K562 (cell line): ENCODE results near the gene FHIT. TPM values are rescaled to one million over a fixed set of nuclear protein-coding genes. Genes with fewer than 3 reads are reported as not detected.

Experiments used
- CUX1 ChIP-seq: fragments of 200-800 bp; sonication (Bioruptor generic); IDR thresholded peaks from 2 replicates; pipeline ENCODE4 v1.6.1; 2016; ENCODE audit warnings: missing genetic modification characterization, missing compliant biosample characterization
- DNMT1 ChIP-seq: fragments of 450-650 bp; IDR thresholded peaks from 2 replicates; pipeline ENCODE4 v1.6.1; 2016; ENCODE audit warnings: antibody characterized with exemption, mild to moderate bottlenecking
- ELK3 ChIP-seq: fragments of 450-650 bp; formaldehyde crosslinking; IDR thresholded peaks from 2 replicates; pipeline ENCODE4 v1.4.0; 2020; ENCODE audit warnings: mild to moderate bottlenecking
- ETS1 ChIP-seq: conservative IDR thresholded peaks from 2 replicates; pipeline ENCODE4 v1.6.1; 2011; ENCODE audit warnings: low read depth, mild to moderate bottlenecking, low read length; ENCODE audit not compliant: control insufficient read depth
- HSF4 ChIP-seq: fragments of 250-450 bp; sonication (Bioruptor Pico); IDR thresholded peaks from 2 replicates; pipeline ENCODE4 v2.1.2; 2022; ENCODE audit warnings: mild to moderate bottlenecking, moderate library complexity, borderline replicate concordance
- KDM4B ChIP-seq, 2 experiments: fragments of 450-650 bp in 1 of 2; sonication (generic) in 1 of 2; IDR thresholded peaks; 2 replicates each; pipeline ENCODE4 v1.6.1; 2016 to 2017; ENCODE audit warnings: borderline replicate concordance in 2 of 2, antibody characterized with exemption in 1 of 2, low read depth in 1 of 2, mild to moderate bottlenecking in 1 of 2
- MNT ChIP-seq, 2 experiments: fragments of 450-650 bp; conservative IDR thresholded peaks; 2 replicates each; pipeline ENCODE4 v1.6.1; 2017; ENCODE audit warnings: mild to moderate bottlenecking in 2 of 2, moderate library complexity in 2 of 2
- NFXL1 ChIP-seq: fragments of 450-650 bp; formaldehyde crosslinking; IDR thresholded peaks from 2 replicates; pipeline ENCODE4 v1.4.0; 2021; ENCODE audit warnings: mild to moderate bottlenecking
- OTX1 ChIP-seq: fragments of 450-650 bp; formaldehyde crosslinking; IDR thresholded peaks from 2 replicates; pipeline ENCODE4 v1.4.0; 2022; ENCODE audit warnings: mild to moderate bottlenecking
- SNIP1 ChIP-seq: fragments of 450-650 bp; IDR thresholded peaks from 2 replicates; pipeline ENCODE4 v1.7.1; 2017; ENCODE audit warnings: low read depth, mild to moderate bottlenecking
- UBTF ChIP-seq, 2 experiments: IDR thresholded peaks; 2 replicates each; pipeline ENCODE4 v1.6.1; 2012; ENCODE audit warnings: improper control_type of control experiment in 2 of 2, low read depth in 2 of 2, low read length in 2 of 2, borderline replicate concordance in 1 of 2
- ZHX1 ChIP-seq: fragments of 150-350 bp; conservative IDR thresholded peaks from 2 replicates; pipeline ENCODE4 v1.6.1; 2014; ENCODE audit warnings: low read length
- ZNF143 ChIP-seq: sonication (generic); formaldehyde crosslinking; IDR thresholded peaks from 2 replicates; pipeline ENCODE4 v1.9.0; 2022; ENCODE audit warnings: mild to moderate bottlenecking, missing genetic modification reagents
- polyA plus RNA-seq, 8 experiments: library from polyadenylated mRNA; depleted of rRNA in 4 of 8; stranded (reverse) in 5 of 8; unstranded in 3 of 8; fragments of >200 nt; fragmentation: Nextera tagmentation in 2 of 8; fragmentation: Illumina TruSeq in 1 of 8; extraction: Ambion mirVana in 2 of 8; extraction: Trizol in 1 of 8; gene quantifications; 2 replicates each; pipeline versions ENCODE4 v1.2.1 to v1.2.3, GENCODE V29; 2011 to 2014; ENCODE audit warnings: inconsistent platforms in 1 of 8, missing spikeins in 1 of 8
- total RNA-seq, 7 experiments: library from RNA; depleted of rRNA in 6 of 7; stranded (reverse); fragments of >200 nt in 6 of 7; fragmentation: Illumina TruSeq in 2 of 7; extraction: Trizol in 2 of 7; gene quantifications; 2 replicates each; pipeline versions ENCODE4 v1.2.1 to v1.2.3, GENCODE V29; 2011 to 2021; ENCODE audit warnings: low replicate concordance in 1 of 7

Gene FHIT
- total and polyA plus RNA-seq, 9 of the 15 experiments (the other 6 are each of a cell fraction or from before 2014, with no cell fraction given) = 1.7 to 9.1 (median 4.3) TPM

- TF ChIP-seq ELK3 (no peak), HSF4 (CRISPR knock-in tag) (no peak), OTX1 (CRISPR knock-in tag) (no peak), CUX1 (CRISPR knock-in tag) (no peak), NFXL1 (CRISPR knock-in tag) (no peak), ETS1 (no peak), ZHX1 (no peak), ZNF143 (CRISPR knock-in tag) (no peak), KDM4B (IDR thresholded peaks at IDR 0.05; ENCODE audit: borderline replicate concordance in 2 of 2, low read depth in 1 of 2) (no peak), MNT (conservative IDR thresholded peaks at IDR 0.05) (no peak), UBTF (IDR thresholded peaks at IDR 0.05; ENCODE audit: borderline replicate concordance in 1 of 2, low read depth in 2 of 2, low read length in 2 of 2) (no peak), DNMT1 (no peak), SNIP1 (no peak)
- TF ChIP-seq, all 486 proteins: peak for 0
These were observed 1364.5 kb downstream of the FHIT start (continued) for GRCh38 chr3:59886790-59887189.
